GM04503 (cell line): ENCODE data around the gene SBDS.

Source experiments
- DNase-seq: peaks from one replicate; pipeline ENCODE4 v3.0.0-alpha.2; 2012; ENCODE audit warnings: low read depth

SBDS gene

DNA sequence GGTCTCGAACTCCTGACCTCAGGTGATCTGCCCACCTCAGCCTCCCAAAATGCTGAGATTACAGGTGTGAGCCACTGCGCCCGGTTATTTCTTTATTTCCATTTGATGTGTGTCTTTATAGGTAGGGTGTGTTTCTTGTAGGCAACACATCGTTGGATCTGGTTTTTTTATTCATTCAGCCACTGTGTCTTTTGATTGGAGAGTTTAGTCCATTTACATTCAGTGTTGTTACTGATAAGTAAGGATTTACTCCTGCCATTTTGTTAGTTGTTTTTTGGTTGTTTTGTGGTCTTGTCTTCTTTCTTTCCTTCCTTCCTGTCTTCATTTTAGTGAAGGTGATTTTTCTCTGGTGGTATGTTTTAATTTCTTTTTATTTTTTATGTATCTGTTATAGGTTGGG, 57.4 kb downstream of the SBDS start:
- no peak for DNase-seq
